ENCODE results near the gene BRIP1. TPM values are rescaled to one million over a fixed set of nuclear protein-coding genes. Genes with fewer than 3 reads are reported as not detected.
"Not testable (repeated sequence)": the region's sequence is repeated elsewhere in the genome, so short reads cannot be mapped to it uniquely, and the experiment has no call there.

BRIP1 gene
- polyA plus RNA-seq, 2 donors: 1.4 to 1.7 TPM

DNA sequence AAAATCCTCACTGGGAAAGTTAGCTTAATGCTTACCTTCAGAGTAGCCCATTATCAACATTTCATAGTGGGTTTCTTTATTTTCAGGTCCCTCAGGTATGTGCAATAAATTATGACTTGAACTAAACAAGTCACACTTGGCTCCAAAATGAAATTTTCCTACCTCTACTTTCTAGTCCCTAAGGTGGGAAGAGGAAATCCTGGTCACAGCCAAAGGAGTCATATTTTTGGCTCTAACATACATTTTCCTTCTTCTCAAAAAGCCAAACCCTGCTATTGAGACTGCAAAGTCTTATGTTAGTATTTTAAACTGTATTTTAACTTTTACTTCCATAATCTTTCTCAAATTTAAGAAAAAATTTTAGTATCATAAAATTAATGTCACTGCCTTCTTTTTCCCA lies 128.9 kb downstream of the BRIP1 start:
- no peaks in the 10 kb centered on the region for H3K9me3 ChIP-seq (ENCODE audit: control insufficient read depth in 2 of 2, insufficient read depth in 1 of 2, low read depth in 1 of 2, low read length in 1 of 2)
- no peak overlapping the region for H3K27ac ChIP-seq (ENCODE audit: low read depth in 2 of 2, low read length in 1 of 2)
- no peaks in the 10 kb centered on the region for H3K36me3 ChIP-seq (ENCODE audit: control insufficient read depth in 2 of 2, insufficient read depth in 2 of 2, low read length in 1 of 2)
- H3K4me1 ChIP-seq (ENCODE audit: control insufficient read depth in 2 of 2, insufficient read depth in 2 of 2, low read length in 1 of 2): no peaks in the 10 kb centered on the region
- H3K27me3 ChIP-seq (ENCODE audit: control insufficient read depth in 1 of 2, insufficient read depth in 2 of 2, low read length in 2 of 2): no peaks in the 10 kb centered on the region
- no peak overlapping the region for H3K4me3 ChIP-seq (ENCODE audit: low read depth in 1 of 2, low read length in 2 of 2)

- H3K36me3 ChIP-seq (ENCODE audit: control insufficient read depth in 2 of 2, insufficient read depth in 2 of 2, low read length in 1 of 2): no peaks in the 10 kb centered on the region
Measured at GRCh38 chr17:61734012-61734411, 129.3 kb downstream of the BRIP1 start.

DNA sequence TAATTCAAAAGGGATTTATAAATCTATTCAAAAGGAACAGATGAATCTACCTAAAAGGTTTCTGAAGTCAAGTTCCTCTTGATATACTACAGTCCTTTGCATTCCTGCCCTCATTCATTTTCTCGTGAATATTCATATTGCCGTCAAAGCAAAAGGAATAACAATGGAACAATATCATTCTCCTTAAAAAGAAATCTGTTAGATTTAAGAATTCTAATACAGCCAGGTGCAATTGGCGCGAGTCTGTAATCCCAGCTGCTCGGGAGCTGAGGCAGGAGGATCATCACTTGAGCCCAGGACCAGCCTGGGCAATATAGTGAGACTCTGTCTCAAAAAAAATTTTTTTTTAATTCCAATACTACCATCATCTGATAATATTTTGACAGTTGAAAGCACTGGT lies 130.3 kb downstream of the BRIP1 start:
- H3K27ac ChIP-seq (ENCODE audit: low read depth in 2 of 2, low read length in 1 of 2): no peak overlapping the region
- no peak overlapping the region for H3K4me3 ChIP-seq (ENCODE audit: low read depth in 1 of 2, low read length in 2 of 2)
- no peaks in the 10 kb centered on the region for H3K4me1 ChIP-seq (ENCODE audit: control insufficient read depth in 2 of 2, insufficient read depth in 2 of 2, low read length in 1 of 2)
- H3K9me3 ChIP-seq (ENCODE audit: control insufficient read depth in 2 of 2, insufficient read depth in 1 of 2, low read depth in 1 of 2, low read length in 1 of 2): no peaks in the 10 kb centered on the region
- no peaks in the 10 kb centered on the region for H3K27me3 ChIP-seq (ENCODE audit: control insufficient read depth in 1 of 2, insufficient read depth in 2 of 2, low read length in 2 of 2)
- 95 to 97% methylated on average over 5 of the region's 5 CpGs for WGBS, 2 donors
- no peaks in the 10 kb centered on the region for H3K36me3 ChIP-seq (ENCODE audit: control insufficient read depth in 2 of 2, insufficient read depth in 2 of 2, low read length in 1 of 2)

More at GRCh38 chr17:61734012-61734411, 129.3 kb downstream of the BRIP1 start:
- no peak overlapping the region for H3K27ac ChIP-seq (ENCODE audit: low read depth in 2 of 2, low read length in 1 of 2)
- no peak overlapping the region for H3K4me3 ChIP-seq (ENCODE audit: low read depth in 1 of 2, low read length in 2 of 2)
- H3K9me3 ChIP-seq (ENCODE audit: control insufficient read depth in 2 of 2, insufficient read depth in 1 of 2, low read depth in 1 of 2, low read length in 1 of 2): no peaks in the 10 kb centered on the region
- 87 to 94% methylated on average over 3 of the region's 3 CpGs for WGBS, 2 donors
- no peaks in the 10 kb centered on the region for H3K27me3 ChIP-seq (ENCODE audit: control insufficient read depth in 1 of 2, insufficient read depth in 2 of 2, low read length in 2 of 2)
- no peaks in the 10 kb centered on the region for H3K4me1 ChIP-seq (ENCODE audit: control insufficient read depth in 2 of 2, insufficient read depth in 2 of 2, low read length in 1 of 2)

DNA sequence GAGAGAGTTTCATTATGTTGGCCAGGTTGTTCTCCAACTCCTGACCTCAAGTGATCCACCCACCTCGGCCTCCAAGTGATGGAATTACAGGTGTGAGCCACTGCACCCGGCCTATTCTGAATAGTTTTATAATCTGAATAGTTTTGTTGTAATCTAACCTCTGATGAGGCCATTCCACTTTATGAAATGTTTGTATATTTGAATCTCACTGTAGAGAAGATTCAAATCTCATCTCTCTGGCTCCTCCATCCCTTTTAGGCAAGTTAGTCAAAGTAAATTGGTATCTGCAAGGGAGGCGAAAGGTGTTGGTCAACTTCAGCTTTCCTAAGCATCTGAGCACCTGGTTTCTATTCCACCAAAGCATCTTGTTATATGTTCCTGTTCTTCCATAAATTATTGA lies 131.2 kb downstream of the BRIP1 start:
- Histone ChIP-seq H3K4me1 (ENCODE audit: control insufficient read depth in 2 of 2, insufficient read depth in 2 of 2, low read length in 1 of 2) (no peaks in the 10 kb centered on the region), H3K27ac (ENCODE audit: low read depth in 2 of 2, low read length in 1 of 2) (no peak overlapping the region), H3K9me3 (ENCODE audit: control insufficient read depth in 2 of 2, insufficient read depth in 1 of 2, low read depth in 1 of 2, low read length in 1 of 2) (no peaks in the 10 kb centered on the region), H3K27me3 (ENCODE audit: control insufficient read depth in 1 of 2, insufficient read depth in 2 of 2, low read length in 2 of 2) (no peaks in the 10 kb centered on the region), H3K4me3 (ENCODE audit: low read depth in 1 of 2, low read length in 2 of 2) (no peak overlapping the region), H3K36me3 (ENCODE audit: control insufficient read depth in 2 of 2, insufficient read depth in 2 of 2, low read length in 1 of 2) (no peaks in the 10 kb centered on the region)
- 82 to 83% methylated on average over 3 of the region's 3 CpGs for WGBS, 2 donors

- Histone ChIP-seq H3K27me3 (ENCODE audit: control insufficient read depth in 1 of 2, insufficient read depth in 2 of 2, low read length in 2 of 2) (no peaks in the 10 kb centered on the region), H3K9me3 (ENCODE audit: control insufficient read depth in 2 of 2, insufficient read depth in 1 of 2, low read depth in 1 of 2, low read length in 1 of 2) (no peaks in the 10 kb centered on the region), H3K4me1 (ENCODE audit: control insufficient read depth in 2 of 2, insufficient read depth in 2 of 2, low read length in 1 of 2) (no peaks in the 10 kb centered on the region), H3K36me3 (ENCODE audit: control insufficient read depth in 2 of 2, insufficient read depth in 2 of 2, low read length in 1 of 2) (no peaks in the 10 kb centered on the region), H3K27ac (ENCODE audit: low read depth in 2 of 2, low read length in 1 of 2) (no peak overlapping the region), H3K4me3 (ENCODE audit: low read depth in 1 of 2, low read length in 2 of 2) (no peak overlapping the region)
Measured at GRCh38 chr17:61731330-61731729, 132.0 kb downstream of the BRIP1 start.

DNA sequence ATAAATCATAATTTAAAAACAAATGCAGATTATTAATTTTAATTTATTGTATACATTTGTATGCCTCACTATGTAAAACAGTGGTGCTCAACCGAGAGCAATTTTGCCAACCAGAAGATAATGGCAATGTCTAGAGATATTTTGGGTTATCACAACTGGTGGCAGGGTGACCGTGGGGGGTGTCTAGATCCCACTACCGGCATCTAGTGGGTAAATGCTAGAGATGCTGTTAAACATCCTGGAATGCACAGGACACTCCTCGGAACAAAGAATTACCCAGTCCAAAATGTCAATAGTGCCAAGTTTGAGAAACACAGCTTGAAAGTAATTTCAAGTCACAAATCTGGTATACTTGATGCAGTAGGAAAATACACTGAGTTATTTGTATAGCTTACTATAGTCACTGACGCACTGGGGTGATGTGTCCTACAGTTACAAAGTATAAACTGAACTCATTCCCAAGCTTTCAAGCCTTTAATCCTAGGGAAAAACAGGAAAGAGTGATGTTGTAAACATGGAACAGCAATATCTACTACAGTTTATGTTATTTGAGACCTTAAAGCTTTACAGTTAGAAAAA lies 133.5 kb downstream of the BRIP1 start:
- no peak overlapping the region for H3K4me3 ChIP-seq (ENCODE audit: low read depth in 1 of 2, low read length in 2 of 2)
- no peaks in the 10 kb centered on the region for H3K4me1 ChIP-seq (ENCODE audit: control insufficient read depth in 2 of 2, insufficient read depth in 2 of 2, low read length in 1 of 2)
- no peaks in the 10 kb centered on the region for H3K36me3 ChIP-seq (ENCODE audit: control insufficient read depth in 2 of 2, insufficient read depth in 2 of 2, low read length in 1 of 2)
- no peaks in the 10 kb centered on the region for H3K27me3 ChIP-seq (ENCODE audit: control insufficient read depth in 1 of 2, insufficient read depth in 2 of 2, low read length in 2 of 2)
- WGBS, 2 donors: 81 to 85% methylated on average over 5 of the region's 5 CpGs
- H3K27ac ChIP-seq (ENCODE audit: low read depth in 2 of 2, low read length in 1 of 2): no peak overlapping the region
- no peaks in the 10 kb centered on the region for H3K9me3 ChIP-seq (ENCODE audit: control insufficient read depth in 2 of 2, insufficient read depth in 1 of 2, low read depth in 1 of 2, low read length in 1 of 2)

GRCh38 chr17:61728297-61728836 lies 135.0 kb downstream of the BRIP1 start:
- Histone ChIP-seq H3K27ac (ENCODE audit: low read depth in 2 of 2, low read length in 1 of 2) (no peak overlapping the region), H3K36me3 (ENCODE audit: control insufficient read depth in 2 of 2, insufficient read depth in 2 of 2, low read length in 1 of 2) (no peaks in the 10 kb centered on the region), H3K9me3 (ENCODE audit: control insufficient read depth in 2 of 2, insufficient read depth in 1 of 2, low read depth in 1 of 2, low read length in 1 of 2) (no peaks in the 10 kb centered on the region), H3K4me3 (ENCODE audit: low read depth in 1 of 2, low read length in 2 of 2) (no peak overlapping the region), H3K27me3 (ENCODE audit: control insufficient read depth in 1 of 2, insufficient read depth in 2 of 2, low read length in 2 of 2) (no peaks in the 10 kb centered on the region), H3K4me1 (ENCODE audit: control insufficient read depth in 2 of 2, insufficient read depth in 2 of 2, low read length in 1 of 2) (no peaks in the 10 kb centered on the region)
- WGBS, 2 donors: 77 to 81% methylated on average over 3 of the region's 3 CpGs

- not testable (repeated sequence) for H3K27ac ChIP-seq (ENCODE audit: low read depth in 2 of 2, low read length in 1 of 2); H3K4me3 ChIP-seq (ENCODE audit: low read depth in 1 of 2, low read length in 2 of 2); H3K4me1 ChIP-seq (ENCODE audit: control insufficient read depth in 2 of 2, insufficient read depth in 2 of 2, low read length in 1 of 2); H3K27me3 ChIP-seq (ENCODE audit: control insufficient read depth in 1 of 2, insufficient read depth in 2 of 2, low read length in 2 of 2); H3K36me3 ChIP-seq (ENCODE audit: control insufficient read depth in 2 of 2, insufficient read depth in 2 of 2, low read length in 1 of 2); H3K9me3 ChIP-seq (ENCODE audit: control insufficient read depth in 2 of 2, insufficient read depth in 1 of 2, low read depth in 1 of 2, low read length in 1 of 2)
- WGBS, 2 donors: 96 to 99% methylated on average over 8 of the region's 8 CpGs
Measured at GRCh38 chr17:61727798-61728197, 135.5 kb downstream of the BRIP1 start.

GRCh38 chr17:61726977-61727376 lies 136.4 kb downstream of the BRIP1 start:
- no peaks in the 10 kb centered on the region for H3K27me3 ChIP-seq (ENCODE audit: control insufficient read depth in 1 of 2, insufficient read depth in 2 of 2, low read length in 2 of 2)
- no peak overlapping the region for H3K27ac ChIP-seq (ENCODE audit: low read depth in 2 of 2, low read length in 1 of 2)
- no peaks in the 10 kb centered on the region for H3K36me3 ChIP-seq (ENCODE audit: control insufficient read depth in 2 of 2, insufficient read depth in 2 of 2, low read length in 1 of 2)
- no peak overlapping the region for H3K4me3 ChIP-seq (ENCODE audit: low read depth in 1 of 2, low read length in 2 of 2)
- H3K9me3 ChIP-seq (ENCODE audit: control insufficient read depth in 2 of 2, insufficient read depth in 1 of 2, low read depth in 1 of 2, low read length in 1 of 2): no peaks in the 10 kb centered on the region
- 75 to 84% methylated on average over 2 of the region's 2 CpGs for WGBS, 2 donors
- H3K4me1 ChIP-seq (ENCODE audit: control insufficient read depth in 2 of 2, insufficient read depth in 2 of 2, low read length in 1 of 2): no peaks in the 10 kb centered on the region

DNA sequence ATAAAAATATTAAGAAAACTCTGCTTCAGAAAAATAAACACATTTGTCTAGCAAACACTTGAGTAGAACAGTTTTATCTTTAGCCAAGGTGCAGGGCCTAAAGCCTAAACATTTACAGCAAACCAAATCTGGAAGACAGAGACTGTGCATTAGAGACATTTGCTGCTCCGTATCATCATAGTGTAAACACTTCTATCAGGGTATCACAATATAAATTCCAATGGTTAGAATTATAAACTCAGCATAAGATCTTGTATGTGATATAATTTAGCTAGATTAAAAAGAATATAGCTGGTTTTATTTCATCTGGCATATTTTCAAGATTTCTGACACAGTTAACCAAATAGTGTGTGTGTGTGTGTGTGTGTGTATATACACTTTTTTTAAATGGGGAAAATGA lies 138.6 kb downstream of the BRIP1 start:
- no peaks in the 10 kb centered on the region for H3K36me3 ChIP-seq (ENCODE audit: control insufficient read depth in 2 of 2, insufficient read depth in 2 of 2, low read length in 1 of 2)
- no peak overlapping the region for H3K27ac ChIP-seq (ENCODE audit: low read depth in 2 of 2, low read length in 1 of 2)
- H3K9me3 ChIP-seq (ENCODE audit: control insufficient read depth in 2 of 2, insufficient read depth in 1 of 2, low read depth in 1 of 2, low read length in 1 of 2): no peaks in the 10 kb centered on the region
- no peak overlapping the region for H3K4me3 ChIP-seq (ENCODE audit: low read depth in 1 of 2, low read length in 2 of 2)
- 79 to 88% methylated on average over 1 of the region's 1 CpG for whole genome bisulfite sequencing, 2 donors
- no peaks in the 10 kb centered on the region for H3K27me3 ChIP-seq (ENCODE audit: control insufficient read depth in 1 of 2, insufficient read depth in 2 of 2, low read length in 2 of 2)
- H3K4me1 ChIP-seq (ENCODE audit: control insufficient read depth in 2 of 2, insufficient read depth in 2 of 2, low read length in 1 of 2): no peaks in the 10 kb centered on the region
